Muscle layer of colon (tissue), 2 donors: ENCODE measurements around the gene TSEN54.

ENCODE experiments used
- H3K27ac ChIP-seq: one replicate; pipeline ENCODE4 v1.7.0; 2013; ENCODE audit warnings: low read depth, mild to moderate bottlenecking, low read length, moderate library complexity
- H3K27me3 ChIP-seq, 2 donors: one replicate each; pipeline ENCODE4 v1.7.0; 2013; ENCODE audit warnings: low read length in 2 of 2, mild to moderate bottlenecking in 2 of 2; ENCODE audit not compliant: insufficient read depth in 2 of 2, control insufficient read depth in 1 of 2
- H3K36me3 ChIP-seq: one replicate; pipeline ENCODE4 v1.7.0; 2013; ENCODE audit warnings: mild to moderate bottlenecking, low read length; ENCODE audit not compliant: insufficient read depth
- H3K4me1 ChIP-seq: one replicate; pipeline ENCODE4 v1.7.0; 2013; ENCODE audit warnings: mild to moderate bottlenecking, low read length; ENCODE audit not compliant: insufficient read depth
- H3K4me3 ChIP-seq, 2 donors: one replicate each; pipeline ENCODE4 v1.7.0; 2013; ENCODE audit warnings: low read length in 2 of 2, low read depth in 1 of 2, mild to moderate bottlenecking in 1 of 2, moderate library complexity in 1 of 2
- H3K9ac ChIP-seq: one replicate; pipeline ENCODE4 v1.7.0; 2013; ENCODE audit warnings: low read length
- H3K9me3 ChIP-seq: one replicate; pipeline ENCODE4 v1.7.0; 2013; ENCODE audit warnings: mild to moderate bottlenecking, low read length
- donor health status: abdominal sarcoma.
- donor health status: Adenocarcinoma of cecum.

Gene TSEN54

GRCh38 chr17:75553295-75554110, 37.2 kb downstream of the TSEN54 start:
- H3K27me3 ChIP-seq: no peaks in the 10 kb centered on the region
- H3K27ac ChIP-seq: no peak overlapping the region
- H3K9me3 ChIP-seq: no peaks in the 10 kb centered on the region
- H3K36me3 ChIP-seq: no peaks in the 10 kb centered on the region
- peaks cover 5% of the 10 kb centered on the region for H3K4me1 ChIP-seq
- no peak overlapping the region for H3K4me3 ChIP-seq
- H3K9ac ChIP-seq: no peak overlapping the region

GRCh38 chr17:75555679-75556153, 39.4 kb downstream of the TSEN54 start:
- Histone ChIP-seq H3K9ac (no peak overlapping the region), H3K4me3 (no peak overlapping the region), H3K9me3 (no peaks in the 10 kb centered on the region), H3K27me3 (no peaks in the 10 kb centered on the region), H3K4me1 (peaks cover 5% of the 10 kb centered on the region), H3K36me3 (no peaks in the 10 kb centered on the region), H3K27ac (no peak overlapping the region)

GRCh38 chr17:75557075-75557851, 40.9 kb downstream of the TSEN54 start:
- Histone ChIP-seq H3K4me1 (peaks cover 5% of the 10 kb centered on the region), H3K36me3 (no peaks in the 10 kb centered on the region), H3K4me3 (no peak overlapping the region), H3K27ac (no peak overlapping the region), H3K9ac (no peak overlapping the region), H3K27me3 (no peaks in the 10 kb centered on the region), H3K9me3 (no peaks in the 10 kb centered on the region)

GRCh38 chr17:75557852-75558665, 41.7 kb downstream of the TSEN54 start:
- no peak overlapping the region for H3K4me3 ChIP-seq

GRCh38 chr17:75558666-75559530, 42.6 kb downstream of the TSEN54 start:
- Histone ChIP-seq H3K4me3 (no peak overlapping the region), H3K36me3 (no peaks in the 10 kb centered on the region), H3K27ac (no peak overlapping the region), H3K4me1 (no peaks in the 10 kb centered on the region), H3K9me3 (no peaks in the 10 kb centered on the region), H3K9ac (no peak overlapping the region), H3K27me3 (no peaks in the 10 kb centered on the region)

More at GRCh38 chr17:75557852-75558665, 41.7 kb downstream of the TSEN54 start:
- Histone ChIP-seq H3K4me1 (peaks cover 2% of the 10 kb centered on the region), H3K9me3 (no peaks in the 10 kb centered on the region), H3K27ac (no peak overlapping the region), H3K36me3 (no peaks in the 10 kb centered on the region), H3K9ac (no peak overlapping the region), H3K27me3 (no peaks in the 10 kb centered on the region)

- Histone ChIP-seq H3K9ac (no peak overlapping the region), H3K36me3 (no peaks in the 10 kb centered on the region), H3K4me3 (no peak overlapping the region), H3K4me1 (no peaks in the 10 kb centered on the region), H3K27me3 (no peaks in the 10 kb centered on the region), H3K9me3 (no peaks in the 10 kb centered on the region), H3K27ac (no peak overlapping the region)
These were observed 43.7 kb downstream of the TSEN54 start for GRCh38 chr17:75559958-75560533.

- Histone ChIP-seq H3K27ac (no peak overlapping the region), H3K9me3 (no peaks in the 10 kb centered on the region), H3K36me3 (no peaks in the 10 kb centered on the region), H3K9ac (no peak overlapping the region), H3K4me1 (no peaks in the 10 kb centered on the region), H3K4me3 (no peak overlapping the region), H3K27me3 (no peaks in the 10 kb centered on the region)
These were observed 45.7 kb downstream of the TSEN54 start for GRCh38 chr17:75561927-75562603.

- H3K4me3 ChIP-seq: no peak overlapping the region
- H3K4me1 ChIP-seq: no peaks in the 10 kb centered on the region
- H3K27me3 ChIP-seq: no peaks in the 10 kb centered on the region
- H3K27ac ChIP-seq: no peak overlapping the region
- no peak overlapping the region for H3K9ac ChIP-seq
- H3K36me3 ChIP-seq: no peaks in the 10 kb centered on the region
- no peaks in the 10 kb centered on the region for H3K9me3 ChIP-seq
These were observed 46.9 kb downstream of the TSEN54 start for GRCh38 chr17:75563063-75563758.

GRCh38 chr17:75564195-75564594, 47.9 kb downstream of the TSEN54 start:
- Histone ChIP-seq H3K27ac (no peak overlapping the region), H3K9me3 (no peaks in the 10 kb centered on the region), H3K9ac (no peak overlapping the region), H3K36me3 (no peaks in the 10 kb centered on the region), H3K4me1 (no peaks in the 10 kb centered on the region), H3K27me3 (no peaks in the 10 kb centered on the region), H3K4me3 (no peak overlapping the region)
